Measurements from ENCODE around the gene RAD51B. TPM values are rescaled to one million over a fixed set of nuclear protein-coding genes. Genes with fewer than 3 reads are reported as not detected.

RAD51B gene
- total RNA-seq, 1 experiment from 2014 or later, result 20.0 TPM

DNA sequence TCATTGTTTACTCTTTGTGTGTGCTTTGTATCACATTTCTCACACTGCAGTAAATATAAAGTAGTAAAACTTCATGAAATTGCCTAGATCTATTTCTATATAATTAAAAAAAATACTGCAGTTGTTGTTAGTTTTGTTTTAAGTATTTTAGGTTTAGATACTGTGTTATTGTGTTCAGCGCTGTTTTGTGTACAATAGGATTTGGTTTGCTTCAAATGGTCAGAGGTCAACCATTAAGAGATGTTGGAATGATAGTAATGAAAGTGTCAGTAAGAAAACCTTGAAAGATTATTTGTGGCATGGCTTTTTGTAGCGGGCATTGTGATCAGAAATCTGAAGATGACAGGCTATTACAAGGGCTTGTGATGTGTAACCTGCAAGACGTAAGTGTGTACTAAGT, 67.9 kb downstream of the RAD51B start:
- ChIA-PET RAD21 (ENCODE audit: low non-redundant PET in 1 of 2, low total read pairs in 2 of 2, uncharacterized antibody in 2 of 2, unreplicated experiment in 2 of 2) (no interaction called here), CTCF (no interaction called here), POLR2A (no interaction called here)
- no peak for DNase-seq (ENCODE audit: low read depth, low spot score)
- Histone ChIP-seq H3K4me3 (replicated peaks in 1 of 2; ENCODE audit: low read depth in 1 of 2, low read length in 2 of 2) (no peak overlapping the region), H3K9me2 (ENCODE audit: insufficient read depth) (no peaks in the 10 kb centered on the region), H3K9ac (ENCODE audit: low read length) (no peak overlapping the region), H3K27ac (ENCODE audit: low read depth, low read length) (no peak overlapping the region), H3K9me3 (ENCODE audit: control insufficient read depth in 1 of 2, insufficient read depth in 1 of 2, low read depth in 1 of 2, low read length in 2 of 2) (no peaks in the 10 kb centered on the region), H3K4me2 (ENCODE audit: low read length) (no peak overlapping the region), H3K79me2 (ENCODE audit: insufficient read depth, low read length) (no peaks in the 10 kb centered on the region), H3K4me1 (ENCODE audit: control insufficient read depth in 1 of 2, insufficient read depth in 2 of 2, low read length in 2 of 2) (no peaks in the 10 kb centered on the region; a peak in 1 of 4 replicates), H2AFZ (ENCODE audit: low read depth, low read length, poor library complexity, severe bottlenecking) (no peak overlapping the region), H4K20me1 (ENCODE audit: insufficient read depth) (no peaks in the 10 kb centered on the region), H3K36me3 (ENCODE audit: control insufficient read depth in 1 of 2, insufficient read depth in 2 of 2, low read length in 2 of 2) (no peaks in the 10 kb centered on the region; a peak in 1 of 4 replicates), H3K27me3 (ENCODE audit: insufficient read depth, low read length) (no peaks in the 10 kb centered on the region)
- ATAC-seq, result no peak
- TF ChIP-seq, protein P1, sequence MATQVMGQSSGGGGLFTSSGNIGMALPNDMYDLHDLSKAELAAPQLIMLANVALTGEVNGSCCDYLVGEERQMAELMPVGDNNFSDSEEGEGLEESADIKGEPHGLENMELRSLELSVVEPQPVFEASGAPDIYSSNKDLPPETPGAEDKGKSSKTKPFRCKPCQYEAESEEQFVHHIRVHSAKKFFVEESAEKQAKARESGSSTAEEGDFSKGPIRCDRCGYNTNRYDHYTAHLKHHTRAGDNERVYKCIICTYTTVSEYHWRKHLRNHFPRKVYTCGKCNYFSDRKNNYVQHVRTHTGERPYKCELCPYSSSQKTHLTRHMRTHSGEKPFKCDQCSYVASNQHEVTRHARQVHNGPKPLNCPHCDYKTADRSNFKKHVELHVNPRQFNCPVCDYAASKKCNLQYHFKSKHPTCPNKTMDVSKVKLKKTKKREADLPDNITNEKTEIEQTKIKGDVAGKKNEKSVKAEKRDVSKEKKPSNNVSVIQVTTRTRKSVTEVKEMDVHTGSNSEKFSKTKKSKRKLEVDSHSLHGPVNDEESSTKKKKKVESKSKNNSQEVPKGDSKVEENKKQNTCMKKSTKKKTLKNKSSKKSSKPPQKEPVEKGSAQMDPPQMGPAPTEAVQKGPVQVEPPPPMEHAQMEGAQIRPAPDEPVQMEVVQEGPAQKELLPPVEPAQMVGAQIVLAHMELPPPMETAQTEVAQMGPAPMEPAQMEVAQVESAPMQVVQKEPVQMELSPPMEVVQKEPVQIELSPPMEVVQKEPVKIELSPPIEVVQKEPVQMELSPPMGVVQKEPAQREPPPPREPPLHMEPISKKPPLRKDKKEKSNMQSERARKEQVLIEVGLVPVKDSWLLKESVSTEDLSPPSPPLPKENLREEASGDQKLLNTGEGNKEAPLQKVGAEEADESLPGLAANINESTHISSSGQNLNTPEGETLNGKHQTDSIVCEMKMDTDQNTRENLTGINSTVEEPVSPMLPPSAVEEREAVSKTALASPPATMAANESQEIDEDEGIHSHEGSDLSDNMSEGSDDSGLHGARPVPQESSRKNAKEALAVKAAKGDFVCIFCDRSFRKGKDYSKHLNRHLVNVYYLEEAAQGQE (IDR thresholded peaks at IDR 0.05; ENCODE audit: low read depth), result no peak
- no peak for TF ChIP-seq ZNF274 (IDR thresholded peaks at IDR 0.05; ENCODE audit: low read depth, low read length)
- TF ChIP-seq EGR1 (IDR thresholded peaks at IDR 0.05; ENCODE audit: low read depth), result no peak
- no peak for TF ChIP-seq RAD21 (IDR thresholded peaks at IDR 0.05; ENCODE audit: low read depth)
- TF ChIP-seq, protein P2, sequence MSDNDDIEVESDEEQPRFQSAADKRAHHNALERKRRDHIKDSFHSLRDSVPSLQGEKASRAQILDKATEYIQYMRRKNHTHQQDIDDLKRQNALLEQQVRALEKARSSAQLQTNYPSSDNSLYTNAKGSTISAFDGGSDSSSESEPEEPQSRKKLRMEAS (IDR thresholded peaks at IDR 0.05), result no peak
- TF ChIP-seq ZFX (IDR thresholded peaks at IDR 0.05), result no peak
- TF ChIP-seq, protein P3, sequence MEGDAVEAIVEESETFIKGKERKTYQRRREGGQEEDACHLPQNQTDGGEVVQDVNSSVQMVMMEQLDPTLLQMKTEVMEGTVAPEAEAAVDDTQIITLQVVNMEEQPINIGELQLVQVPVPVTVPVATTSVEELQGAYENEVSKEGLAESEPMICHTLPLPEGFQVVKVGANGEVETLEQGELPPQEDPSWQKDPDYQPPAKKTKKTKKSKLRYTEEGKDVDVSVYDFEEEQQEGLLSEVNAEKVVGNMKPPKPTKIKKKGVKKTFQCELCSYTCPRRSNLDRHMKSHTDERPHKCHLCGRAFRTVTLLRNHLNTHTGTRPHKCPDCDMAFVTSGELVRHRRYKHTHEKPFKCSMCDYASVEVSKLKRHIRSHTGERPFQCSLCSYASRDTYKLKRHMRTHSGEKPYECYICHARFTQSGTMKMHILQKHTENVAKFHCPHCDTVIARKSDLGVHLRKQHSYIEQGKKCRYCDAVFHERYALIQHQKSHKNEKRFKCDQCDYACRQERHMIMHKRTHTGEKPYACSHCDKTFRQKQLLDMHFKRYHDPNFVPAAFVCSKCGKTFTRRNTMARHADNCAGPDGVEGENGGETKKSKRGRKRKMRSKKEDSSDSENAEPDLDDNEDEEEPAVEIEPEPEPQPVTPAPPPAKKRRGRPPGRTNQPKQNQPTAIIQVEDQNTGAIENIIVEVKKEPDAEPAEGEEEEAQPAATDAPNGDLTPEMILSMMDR (IDR thresholded peaks at IDR 0.05 in 2 of 3, conservative IDR thresholded peaks at IDR 0.05 in 1 of 3; ENCODE audit: borderline replicate concordance in 1 of 3, insufficient read depth in 1 of 3, low read depth in 2 of 3, low read length in 2 of 3), result no peak
- no peak for TF ChIP-seq YY1 (IDR thresholded peaks at IDR 0.05; ENCODE audit: extremely low read depth, insufficient replicate concordance, low read depth, low read length)
- no peak for TF ChIP-seq JUND (IDR thresholded peaks at IDR 0.05)
- TF ChIP-seq, protein P4, sequence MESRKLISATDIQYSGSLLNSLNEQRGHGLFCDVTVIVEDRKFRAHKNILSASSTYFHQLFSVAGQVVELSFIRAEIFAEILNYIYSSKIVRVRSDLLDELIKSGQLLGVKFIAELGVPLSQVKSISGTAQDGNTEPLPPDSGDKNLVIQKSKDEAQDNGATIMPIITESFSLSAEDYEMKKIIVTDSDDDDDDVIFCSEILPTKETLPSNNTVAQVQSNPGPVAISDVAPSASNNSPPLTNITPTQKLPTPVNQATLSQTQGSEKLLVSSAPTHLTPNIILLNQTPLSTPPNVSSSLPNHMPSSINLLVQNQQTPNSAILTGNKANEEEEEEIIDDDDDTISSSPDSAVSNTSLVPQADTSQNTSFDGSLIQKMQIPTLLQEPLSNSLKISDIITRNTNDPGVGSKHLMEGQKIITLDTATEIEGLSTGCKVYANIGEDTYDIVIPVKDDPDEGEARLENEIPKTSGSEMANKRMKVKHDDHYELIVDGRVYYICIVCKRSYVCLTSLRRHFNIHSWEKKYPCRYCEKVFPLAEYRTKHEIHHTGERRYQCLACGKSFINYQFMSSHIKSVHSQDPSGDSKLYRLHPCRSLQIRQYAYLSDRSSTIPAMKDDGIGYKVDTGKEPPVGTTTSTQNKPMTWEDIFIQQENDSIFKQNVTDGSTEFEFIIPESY (IDR thresholded peaks at IDR 0.05; ENCODE audit: extremely low read depth, insufficient replicate concordance, low read length), result no peak
- no TSS peak for BruUV-seq (replicated peaks)
- intact Hi-C loops (cut with micrococcal nuclease), result no loop called here

All from HCT116 (cell line).